OCI-LY7 (cell line): Measurements from ENCODE around the gene GDPD3.

Experiments
- CTCF ChIP-seq: fragments of 200-600 bp; sonication (generic); conservative IDR thresholded peaks from 2 replicates; pipeline ENCODE4 v1.5.1; 2014; ENCODE audit warnings: mild to moderate bottlenecking, antibody characterized with exemption, low read length, moderate library complexity, mixed read lengths
- EZH2phosphoT487 ChIP-seq: fragments of 200-600 bp; sonication (generic); IDR thresholded peaks from 2 replicates; pipeline ENCODE4 v1.6.1; 2018; ENCODE audit warnings: low read depth, borderline replicate concordance, mild to moderate bottlenecking, mixed run types, antibody characterized with exemption, low read length, moderate library complexity, mixed read lengths

GRCh38 chr16:30078744-30079143 lies 34.6 kb downstream of the GDPD3 start:
- TF ChIP-seq CTCF (no peak), EZH2phosphoT487 (no peak)
